HCT116 (cell line): ENCODE measurements around the gene WDR38. TPM values are rescaled to one million over a fixed set of nuclear protein-coding genes. Genes with fewer than 3 reads are reported as not detected.

ENCODE experiments used
- ATAC-seq: fragments of 200-7000 bp; cut with Tn5 transposase; 2 replicates; pipeline ENCODE4 v1.9.1; 2020; ENCODE audit warnings: mild to moderate bottlenecking, moderate library complexity
- BruUV-seq: library from RNA; stranded (reverse); fragments of 400-500 nt; replicated peaks from 2 replicates; lab custom pipeline; 2021; lab: Mats Ljungman, UMichigan
- CTCF ChIA-PET: fragments of 300-600 bp; sonication (Branson Sonifier 250); formaldehyde crosslinking; loops from one replicate; lab custom pipeline; 2021; ENCODE audit warnings: antibody characterized with exemption; lab: Charles Lee
- POLR2A ChIA-PET: fragments of 300-600, 350-600 bp; sonication (Branson Sonifier 250); formaldehyde crosslinking; loops from one replicate; lab custom pipeline; 2021; ENCODE audit warnings: antibody characterized with exemption; lab: Charles Lee
- RAD21 ChIA-PET, 2 experiments: fragments of 300-600 bp; sonication (Branson Sonifier 250); formaldehyde crosslinking; loops; one replicate each; lab custom pipeline; 2023; ENCODE audit warnings: low total read pairs in 2 of 2; ENCODE audit not compliant: uncharacterized antibody in 2 of 2, unreplicated experiment in 2 of 2, low non-redundant PET in 1 of 2; lab: Charles Lee
- DNase-seq: peaks from one replicate; pipeline ENCODE4 v3.0.0-alpha.2; 2010; ENCODE audit warnings: low read depth, low spot score
- H2AFZ ChIP-seq: fragments of 200-600 bp; shearing (Covaris generic), sonication (generic); 2 replicates; pipeline ENCODE4 v1.6.1; 2017; ENCODE audit warnings: low read depth, mixed run types, mixed read lengths, antibody characterized with exemption, low read length; ENCODE audit not compliant: poor library complexity, severe bottlenecking
- H3K27ac ChIP-seq: 2 replicates; pipeline ENCODE4 v1.5.1; 2012; ENCODE audit warnings: low read depth, low read length
- H3K27me3 ChIP-seq: fragments of 200-600 bp; sonication (generic); 2 replicates; pipeline ENCODE4 v1.6.1; 2016; ENCODE audit warnings: mixed run types, low read length, mixed read lengths; ENCODE audit not compliant: insufficient read depth
- H3K36me3 ChIP-seq, 2 experiments: fragments of 200-500 bp in 1 of 2; fragments of 200-600 bp in 1 of 2; sonication (Bioruptor generic) in 1 of 2; sonication (generic) in 1 of 2; 2 replicates each; pipeline versions ENCODE4 v1.5.1 to v1.6.1; 2014 to 2016; ENCODE audit warnings: low read length in 2 of 2, inconsistent platforms in 1 of 2, mixed read lengths in 1 of 2, mixed run types in 1 of 2; ENCODE audit not compliant: insufficient read depth in 2 of 2, control insufficient read depth in 1 of 2
- H3K4me1 ChIP-seq, 2 experiments: fragments of 200-600 bp in 1 of 2; sonication (generic) in 1 of 2; 2 replicates each; pipeline versions ENCODE4 v1.5.1 to v1.6.1; 2012 to 2017; ENCODE audit warnings: low read length in 2 of 2, inconsistent platforms in 1 of 2, mild to moderate bottlenecking in 1 of 2, mixed read lengths in 1 of 2, mixed run types in 1 of 2, moderate library complexity in 1 of 2; ENCODE audit not compliant: insufficient read depth in 2 of 2, control insufficient read depth in 1 of 2
- H3K4me2 ChIP-seq: fragments of 200-600 bp; sonication (generic); 2 replicates; pipeline ENCODE4 v1.6.1; 2017; ENCODE audit warnings: mixed run types, low read length, mixed read lengths
- H3K4me3 ChIP-seq, 2 experiments: fragments of 200-600 bp in 1 of 2; sonication (generic) in 1 of 2; replicated peaks in 1 of 2; 2 replicates each; pipeline ENCODE4 v1.5.1; 2011 to 2016; ENCODE audit warnings: low read length in 2 of 2, control low read depth in 1 of 2, low read depth in 1 of 2, mild to moderate bottlenecking in 1 of 2, mixed read lengths in 1 of 2, mixed run types in 1 of 2
- H3K79me2 ChIP-seq: fragments of 200-600 bp; sonication (generic); 2 replicates; pipeline ENCODE4 v1.6.1; 2017; ENCODE audit warnings: mild to moderate bottlenecking, mixed run types, low read length, moderate library complexity, mixed read lengths; ENCODE audit not compliant: insufficient read depth
- H3K9ac ChIP-seq: fragments of 200-600 bp; sonication (generic); 2 replicates; pipeline ENCODE4 v1.6.1; 2016; ENCODE audit warnings: low read length, mixed read lengths
- H3K9me2 ChIP-seq: fragments of 200-600 bp; sonication (generic), shearing (Covaris generic); 2 replicates; pipeline ENCODE4 v1.6.1; 2017; ENCODE audit warnings: mixed run types, mild to moderate bottlenecking, moderate library complexity; ENCODE audit not compliant: insufficient read depth
- H3K9me3 ChIP-seq, 2 experiments: fragments of 200-500 bp in 1 of 2; fragments of 200-600 bp in 1 of 2; sonication (Bioruptor generic) in 1 of 2; sonication (generic) in 1 of 2; 2 replicates each; pipeline ENCODE4 v1.6.1; 2014 to 2017; ENCODE audit warnings: low read length in 2 of 2, mixed read lengths in 2 of 2, inconsistent platforms in 1 of 2, low read depth in 1 of 2, mild to moderate bottlenecking in 1 of 2, mixed run types in 1 of 2, moderate library complexity in 1 of 2; ENCODE audit not compliant: control insufficient read depth in 1 of 2, insufficient read depth in 1 of 2
- H4K20me1 ChIP-seq: fragments of 200-600 bp; sonication (generic), shearing (Covaris generic); 2 replicates; pipeline ENCODE4 v1.6.1; 2017; ENCODE audit warnings: mixed run types, mild to moderate bottlenecking, moderate library complexity; ENCODE audit not compliant: insufficient read depth
- CBX3 ChIP-seq: IDR thresholded peaks from 2 replicates; pipeline ENCODE4 v1.6.1; 2012; ENCODE audit warnings: low read depth
- CEBPB ChIP-seq: IDR thresholded peaks from 2 replicates; pipeline ENCODE4 v1.6.1; 2012; ENCODE audit warnings: low read depth
- EGR1 ChIP-seq: IDR thresholded peaks from 2 replicates; pipeline ENCODE4 v1.6.1; 2012; ENCODE audit warnings: low read depth
- EZH2 ChIP-seq: fragments of 200-600 bp; sonication (generic); IDR thresholded peaks from 2 replicates; pipeline ENCODE4 v1.6.1; 2017; ENCODE audit warnings: antibody characterized with exemption, mixed run types
- POLR2AphosphoS5 ChIP-seq: IDR thresholded peaks from 2 replicates; pipeline ENCODE4 v1.6.1; 2011; ENCODE audit warnings: mild to moderate bottlenecking, low read depth, low read length, moderate library complexity
- RAD21 ChIP-seq: IDR thresholded peaks from 2 replicates; pipeline ENCODE4 v1.6.1; 2012; ENCODE audit warnings: low read depth, mild to moderate bottlenecking
- SIN3A ChIP-seq: IDR thresholded peaks from 2 replicates; pipeline ENCODE4 v1.6.1; 2012; ENCODE audit warnings: low read depth
- SP1 ChIP-seq: IDR thresholded peaks from 2 replicates; pipeline ENCODE4 v1.6.1; 2012; ENCODE audit warnings: low read depth
- SRF ChIP-seq: IDR thresholded peaks from 2 replicates; pipeline ENCODE4 v1.6.1; 2012; ENCODE audit warnings: low read depth
- TCF7L2 ChIP-seq: IDR thresholded peaks from 2 replicates; pipeline ENCODE4 v1.7.0; 2011; ENCODE audit warnings: borderline replicate concordance, inconsistent platforms; ENCODE audit not compliant: insufficient read depth, insufficient read length; ENCODE audit errors: extremely low read depth
- YY1 ChIP-seq: IDR thresholded peaks from 2 replicates; pipeline ENCODE4 v1.6.1; 2011; ENCODE audit warnings: low read length, low read depth, moderate library complexity, mild to moderate bottlenecking; ENCODE audit not compliant: insufficient replicate concordance; ENCODE audit errors: extremely low read depth
- ZFX ChIP-seq: fragments of 450-650 bp; IDR thresholded peaks from 2 replicates; pipeline ENCODE4 v1.6.1; 2017
- ZNF274 ChIP-seq: fragments of 200-500 bp; sonication (Bioruptor generic); IDR thresholded peaks from 2 replicates; pipeline ENCODE4 v1.6.1; 2014; ENCODE audit warnings: mild to moderate bottlenecking, low read depth, low read length, inconsistent platforms
- intact Hi-C: fragments of 100-400 bp; cut with micrococcal nuclease; formaldehyde crosslinking; loops from 2 replicates; pipeline ENCODE4 v1.10.0; 2022
- total RNA-seq: library from RNA; stranded (reverse); gene quantifications from one replicate; pipeline ENCODE4 v1.2.1, GENCODE V29; 2021; ENCODE audit not compliant: unreplicated experiment
- TF ChIP-seq, protein P1 (sequence below): IDR thresholded peaks from 2 replicates; pipeline ENCODE4 v1.6.1; 2012
- TF ChIP-seq, protein P2 (sequence below), 3 experiments: fragments of 200-600 bp in 1 of 3; sonication (generic) in 1 of 3; IDR thresholded peaks in 2 of 3; conservative IDR thresholded peaks in 1 of 3; 2 replicates each; pipeline ENCODE4 v1.5.1; 2012 to 2017; ENCODE audit warnings: low read depth in 2 of 3, low read length in 2 of 3, antibody characterized with exemption in 1 of 3, borderline replicate concordance in 1 of 3, control low read depth in 1 of 3, mild to moderate bottlenecking in 1 of 3, mixed read lengths in 1 of 3, mixed run types in 1 of 3, moderate library complexity in 1 of 3; ENCODE audit not compliant: insufficient read depth in 1 of 3
- TF ChIP-seq, protein P3 (sequence below): IDR thresholded peaks from 2 replicates; pipeline ENCODE4 v1.6.1; 2011; ENCODE audit warnings: mild to moderate bottlenecking, low read length, moderate library complexity; ENCODE audit not compliant: insufficient replicate concordance; ENCODE audit errors: extremely low read depth

The WDR38 gene
- total RNA-seq, 1 experiment from 2014 or later: not detected

DNA sequence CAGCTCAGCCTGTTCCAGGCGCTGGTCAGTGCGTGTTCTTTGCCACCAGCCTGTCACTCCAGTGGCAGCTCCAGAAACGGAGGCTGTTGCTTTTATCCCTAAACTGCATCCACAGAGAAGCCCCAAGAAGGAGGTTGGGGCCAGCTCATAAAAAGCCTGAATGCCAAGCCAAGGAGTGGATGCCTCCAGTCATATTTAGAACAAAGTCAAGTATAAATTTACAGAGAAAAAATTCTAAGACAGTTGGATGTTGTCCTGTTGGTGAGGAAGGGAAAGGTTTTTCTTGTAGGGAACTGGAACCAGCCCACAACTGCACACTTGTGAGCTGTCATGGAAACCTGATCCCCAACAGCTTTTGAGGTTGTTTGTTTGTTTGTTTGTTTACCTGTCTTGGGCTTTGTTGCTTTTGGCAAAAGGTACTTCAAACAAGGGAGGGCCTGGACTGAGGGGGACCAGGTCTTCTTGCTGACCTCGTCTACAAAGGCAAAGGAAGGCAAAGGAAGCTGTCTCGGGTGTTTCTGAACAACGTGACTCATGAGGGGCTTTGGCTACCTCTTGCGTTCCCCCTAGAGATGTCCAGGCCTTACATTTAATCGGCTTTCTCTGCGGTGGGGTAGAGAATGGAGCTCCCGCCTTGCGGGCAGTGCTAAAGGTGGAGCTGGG lies 39.6 kb upstream of the WDR38 start:
- RAD21 ChIA-PET: no interaction called here
- ATAC-seq (no peak), DNase-seq (no peak)
- Histone ChIP-seq H3K36me3 (no peaks in the 10 kb centered on the region), H3K27ac (peak overlapping the region; percentile 91; the same call in 1 of the 2 replicates), H2AFZ (no peak overlapping the region), H3K27me3 (no peaks in the 10 kb centered on the region), H3K4me1 (peaks cover 53 to 71% of the 10 kb centered on the region in 2 experiments), H3K9ac (peak overlapping the region; percentile 75; the same call in 1 of the 2 replicates), H3K4me2 (peak overlapping the region; percentile 98), H4K20me1 (no peaks in the 10 kb centered on the region), H3K79me2 (no peaks in the 10 kb centered on the region), H3K9me3 (no peaks in the 10 kb centered on the region), H3K4me3 (no peak overlapping the region), H3K9me2 (no peaks in the 10 kb centered on the region)
- CTCF ChIA-PET: interaction anchor here (1.0 to 2.6 kb wide), 4 partner anchors 19 to 41 kb away, joined by 3 to 15 read pairs (median 7); partner anchors contain the start of gene WDR38
- intact Hi-C loops: loop anchor here (2.0 kb wide), 1 partner anchor 39 kb away; the partner anchor contains the start of gene WDR38
- POLR2A ChIA-PET: interaction anchor here (1.7 kb wide), 1 partner anchor 19 kb away, joined by 5 read pairs; no protein-coding TSS in a partner anchor
- no TSS peak for BruUV-seq
- TF ChIP-seq SP1: no peak
- no peak for TF ChIP-seq EZH2
- no peak for TF ChIP-seq CBX3
- no peak for TF ChIP-seq CEBPB
- TF ChIP-seq SIN3A: no peak
- no peak for TF ChIP-seq EGR1
- TF ChIP-seq YY1: no peak
- TF ChIP-seq, protein P1, sequence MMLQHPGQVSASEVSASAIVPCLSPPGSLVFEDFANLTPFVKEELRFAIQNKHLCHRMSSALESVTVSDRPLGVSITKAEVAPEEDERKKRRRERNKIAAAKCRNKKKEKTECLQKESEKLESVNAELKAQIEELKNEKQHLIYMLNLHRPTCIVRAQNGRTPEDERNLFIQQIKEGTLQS: no peak
- TF ChIP-seq, protein P2, sequence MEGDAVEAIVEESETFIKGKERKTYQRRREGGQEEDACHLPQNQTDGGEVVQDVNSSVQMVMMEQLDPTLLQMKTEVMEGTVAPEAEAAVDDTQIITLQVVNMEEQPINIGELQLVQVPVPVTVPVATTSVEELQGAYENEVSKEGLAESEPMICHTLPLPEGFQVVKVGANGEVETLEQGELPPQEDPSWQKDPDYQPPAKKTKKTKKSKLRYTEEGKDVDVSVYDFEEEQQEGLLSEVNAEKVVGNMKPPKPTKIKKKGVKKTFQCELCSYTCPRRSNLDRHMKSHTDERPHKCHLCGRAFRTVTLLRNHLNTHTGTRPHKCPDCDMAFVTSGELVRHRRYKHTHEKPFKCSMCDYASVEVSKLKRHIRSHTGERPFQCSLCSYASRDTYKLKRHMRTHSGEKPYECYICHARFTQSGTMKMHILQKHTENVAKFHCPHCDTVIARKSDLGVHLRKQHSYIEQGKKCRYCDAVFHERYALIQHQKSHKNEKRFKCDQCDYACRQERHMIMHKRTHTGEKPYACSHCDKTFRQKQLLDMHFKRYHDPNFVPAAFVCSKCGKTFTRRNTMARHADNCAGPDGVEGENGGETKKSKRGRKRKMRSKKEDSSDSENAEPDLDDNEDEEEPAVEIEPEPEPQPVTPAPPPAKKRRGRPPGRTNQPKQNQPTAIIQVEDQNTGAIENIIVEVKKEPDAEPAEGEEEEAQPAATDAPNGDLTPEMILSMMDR (IDR thresholded peaks at IDR 0.05 in 2 of 3, conservative IDR thresholded peaks at IDR 0.05 in 1 of 3; ENCODE audit: borderline replicate concordance in 1 of 3, insufficient read depth in 1 of 3, low read depth in 2 of 3, low read length in 2 of 3): no peak
- TF ChIP-seq, protein P3, sequence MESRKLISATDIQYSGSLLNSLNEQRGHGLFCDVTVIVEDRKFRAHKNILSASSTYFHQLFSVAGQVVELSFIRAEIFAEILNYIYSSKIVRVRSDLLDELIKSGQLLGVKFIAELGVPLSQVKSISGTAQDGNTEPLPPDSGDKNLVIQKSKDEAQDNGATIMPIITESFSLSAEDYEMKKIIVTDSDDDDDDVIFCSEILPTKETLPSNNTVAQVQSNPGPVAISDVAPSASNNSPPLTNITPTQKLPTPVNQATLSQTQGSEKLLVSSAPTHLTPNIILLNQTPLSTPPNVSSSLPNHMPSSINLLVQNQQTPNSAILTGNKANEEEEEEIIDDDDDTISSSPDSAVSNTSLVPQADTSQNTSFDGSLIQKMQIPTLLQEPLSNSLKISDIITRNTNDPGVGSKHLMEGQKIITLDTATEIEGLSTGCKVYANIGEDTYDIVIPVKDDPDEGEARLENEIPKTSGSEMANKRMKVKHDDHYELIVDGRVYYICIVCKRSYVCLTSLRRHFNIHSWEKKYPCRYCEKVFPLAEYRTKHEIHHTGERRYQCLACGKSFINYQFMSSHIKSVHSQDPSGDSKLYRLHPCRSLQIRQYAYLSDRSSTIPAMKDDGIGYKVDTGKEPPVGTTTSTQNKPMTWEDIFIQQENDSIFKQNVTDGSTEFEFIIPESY: no peak
- no peak for TF ChIP-seq RAD21
- TF ChIP-seq ZFX: no peak
- no peak for TF ChIP-seq POLR2AphosphoS5
- TF ChIP-seq TCF7L2: no peak
- no peak for TF ChIP-seq SRF
- no peak for TF ChIP-seq ZNF274
